IMR-90 (cell line): ENCODE results near the gene FGFR4.

Experiments used
- CEBPB ChIP-seq: IDR thresholded peaks from 2 replicates; pipeline ENCODE4 v1.6.1; 2012; ENCODE audit warnings: low read depth, low read length, improper control_type of control experiment
- CHD1 ChIP-seq: IDR thresholded peaks from 2 replicates; pipeline ENCODE4 v1.6.1; 2012; ENCODE audit warnings: low read depth, low read length, improper control_type of control experiment
- MAFK ChIP-seq: IDR thresholded peaks from 2 replicates; pipeline ENCODE4 v1.6.1; 2012; ENCODE audit warnings: low read depth, low read length, improper control_type of control experiment
- NFE2L2 ChIP-seq: fragments of 150-350 bp; IDR thresholded peaks from 2 replicates; pipeline ENCODE4 v1.6.1; 2016; ENCODE audit warnings: low read depth, mild to moderate bottlenecking, low read length
- POLR2A ChIP-seq: IDR thresholded peaks from 2 replicates; pipeline ENCODE4 v1.6.1; 2012; ENCODE audit warnings: mild to moderate bottlenecking, low read depth, low read length
- RAD21 ChIP-seq: IDR thresholded peaks from 2 replicates; pipeline ENCODE4 v1.6.1; 2012; ENCODE audit warnings: low read length, improper control_type of control experiment
- RCOR1 ChIP-seq: IDR thresholded peaks from 2 replicates; pipeline ENCODE4 v1.6.1; 2012; ENCODE audit warnings: mild to moderate bottlenecking, low read length, improper control_type of control experiment; ENCODE audit not compliant: insufficient replicate concordance
- RFX5 ChIP-seq: IDR thresholded peaks from 2 replicates; pipeline ENCODE4 v1.8.0; 2012; ENCODE audit warnings: low read depth, mild to moderate bottlenecking, low read length, moderate library complexity
- TF ChIP-seq, protein P1 (sequence below): fragments of 150-350 bp; IDR thresholded peaks from 2 replicates; pipeline ENCODE4 v1.6.1; 2017; ENCODE audit warnings: mild to moderate bottlenecking, antibody characterized with exemption, low read length, low read depth
- TF ChIP-seq, protein P2 (sequence below): conservative IDR thresholded peaks from 2 replicates; pipeline ENCODE4 v1.5.1; 2012; ENCODE audit warnings: mild to moderate bottlenecking, low read depth, low read length, improper control_type of control experiment
- TF ChIP-seq, protein P3 (sequence below): fragments of 150-350 bp; IDR thresholded peaks from 2 replicates; pipeline ENCODE4 v1.6.1; 2016; ENCODE audit warnings: low read depth, mild to moderate bottlenecking, low read length, moderate library complexity, borderline replicate concordance

DNA sequence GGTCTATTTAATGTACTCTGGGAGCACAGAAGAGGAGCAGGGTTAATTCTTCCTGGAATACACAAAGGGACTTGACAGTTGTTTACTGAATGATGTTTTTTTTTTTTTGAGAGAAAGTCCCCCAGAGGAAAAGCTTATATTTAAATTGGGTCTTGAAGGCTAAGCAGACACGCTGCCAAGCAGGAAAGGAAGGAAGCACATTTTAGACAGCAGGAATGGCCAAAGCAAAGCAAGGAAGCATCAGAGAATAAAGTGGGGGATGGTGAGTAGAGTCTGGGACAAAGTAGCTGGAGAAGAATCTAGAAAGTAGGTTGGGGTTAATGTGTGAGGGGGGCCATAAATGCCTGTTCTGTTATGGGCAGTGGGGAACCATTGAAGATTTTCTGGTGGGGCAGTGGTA, 42.8 kb upstream of the FGFR4 start:
- TF ChIP-seq RFX5 = no peak
- TF ChIP-seq RAD21 = no peak
- TF ChIP-seq, protein P1, sequence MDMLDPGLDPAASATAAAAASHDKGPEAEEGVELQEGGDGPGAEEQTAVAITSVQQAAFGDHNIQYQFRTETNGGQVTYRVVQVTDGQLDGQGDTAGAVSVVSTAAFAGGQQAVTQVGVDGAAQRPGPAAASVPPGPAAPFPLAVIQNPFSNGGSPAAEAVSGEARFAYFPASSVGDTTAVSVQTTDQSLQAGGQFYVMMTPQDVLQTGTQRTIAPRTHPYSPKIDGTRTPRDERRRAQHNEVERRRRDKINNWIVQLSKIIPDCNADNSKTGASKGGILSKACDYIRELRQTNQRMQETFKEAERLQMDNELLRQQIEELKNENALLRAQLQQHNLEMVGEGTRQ = no peak
- TF ChIP-seq POLR2A = no peak
- TF ChIP-seq, protein P2, sequence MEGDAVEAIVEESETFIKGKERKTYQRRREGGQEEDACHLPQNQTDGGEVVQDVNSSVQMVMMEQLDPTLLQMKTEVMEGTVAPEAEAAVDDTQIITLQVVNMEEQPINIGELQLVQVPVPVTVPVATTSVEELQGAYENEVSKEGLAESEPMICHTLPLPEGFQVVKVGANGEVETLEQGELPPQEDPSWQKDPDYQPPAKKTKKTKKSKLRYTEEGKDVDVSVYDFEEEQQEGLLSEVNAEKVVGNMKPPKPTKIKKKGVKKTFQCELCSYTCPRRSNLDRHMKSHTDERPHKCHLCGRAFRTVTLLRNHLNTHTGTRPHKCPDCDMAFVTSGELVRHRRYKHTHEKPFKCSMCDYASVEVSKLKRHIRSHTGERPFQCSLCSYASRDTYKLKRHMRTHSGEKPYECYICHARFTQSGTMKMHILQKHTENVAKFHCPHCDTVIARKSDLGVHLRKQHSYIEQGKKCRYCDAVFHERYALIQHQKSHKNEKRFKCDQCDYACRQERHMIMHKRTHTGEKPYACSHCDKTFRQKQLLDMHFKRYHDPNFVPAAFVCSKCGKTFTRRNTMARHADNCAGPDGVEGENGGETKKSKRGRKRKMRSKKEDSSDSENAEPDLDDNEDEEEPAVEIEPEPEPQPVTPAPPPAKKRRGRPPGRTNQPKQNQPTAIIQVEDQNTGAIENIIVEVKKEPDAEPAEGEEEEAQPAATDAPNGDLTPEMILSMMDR = no peak
- TF ChIP-seq RCOR1 = no peak
- TF ChIP-seq NFE2L2 = no peak
- no peak for TF ChIP-seq CEBPB
- TF ChIP-seq, protein P3, sequence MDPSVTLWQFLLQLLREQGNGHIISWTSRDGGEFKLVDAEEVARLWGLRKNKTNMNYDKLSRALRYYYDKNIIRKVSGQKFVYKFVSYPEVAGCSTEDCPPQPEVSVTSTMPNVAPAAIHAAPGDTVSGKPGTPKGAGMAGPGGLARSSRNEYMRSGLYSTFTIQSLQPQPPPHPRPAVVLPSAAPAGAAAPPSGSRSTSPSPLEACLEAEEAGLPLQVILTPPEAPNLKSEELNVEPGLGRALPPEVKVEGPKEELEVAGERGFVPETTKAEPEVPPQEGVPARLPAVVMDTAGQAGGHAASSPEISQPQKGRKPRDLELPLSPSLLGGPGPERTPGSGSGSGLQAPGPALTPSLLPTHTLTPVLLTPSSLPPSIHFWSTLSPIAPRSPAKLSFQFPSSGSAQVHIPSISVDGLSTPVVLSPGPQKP = no peak
- no peak for TF ChIP-seq MAFK
- TF ChIP-seq CHD1 = no peak
